Measurements from ENCODE around the gene ERCC4. TPM values are rescaled to one million over a fixed set of nuclear protein-coding genes. Genes with fewer than 3 reads are reported as not detected.
A peak's percentile ranks its signal among the peaks of the same experiment; 100 is the strongest.

Gene ERCC4
- polyA plus RNA-seq, 1 of the 3 experiments (the other 2 are of a cell fraction): 1.8 TPM

DNA sequence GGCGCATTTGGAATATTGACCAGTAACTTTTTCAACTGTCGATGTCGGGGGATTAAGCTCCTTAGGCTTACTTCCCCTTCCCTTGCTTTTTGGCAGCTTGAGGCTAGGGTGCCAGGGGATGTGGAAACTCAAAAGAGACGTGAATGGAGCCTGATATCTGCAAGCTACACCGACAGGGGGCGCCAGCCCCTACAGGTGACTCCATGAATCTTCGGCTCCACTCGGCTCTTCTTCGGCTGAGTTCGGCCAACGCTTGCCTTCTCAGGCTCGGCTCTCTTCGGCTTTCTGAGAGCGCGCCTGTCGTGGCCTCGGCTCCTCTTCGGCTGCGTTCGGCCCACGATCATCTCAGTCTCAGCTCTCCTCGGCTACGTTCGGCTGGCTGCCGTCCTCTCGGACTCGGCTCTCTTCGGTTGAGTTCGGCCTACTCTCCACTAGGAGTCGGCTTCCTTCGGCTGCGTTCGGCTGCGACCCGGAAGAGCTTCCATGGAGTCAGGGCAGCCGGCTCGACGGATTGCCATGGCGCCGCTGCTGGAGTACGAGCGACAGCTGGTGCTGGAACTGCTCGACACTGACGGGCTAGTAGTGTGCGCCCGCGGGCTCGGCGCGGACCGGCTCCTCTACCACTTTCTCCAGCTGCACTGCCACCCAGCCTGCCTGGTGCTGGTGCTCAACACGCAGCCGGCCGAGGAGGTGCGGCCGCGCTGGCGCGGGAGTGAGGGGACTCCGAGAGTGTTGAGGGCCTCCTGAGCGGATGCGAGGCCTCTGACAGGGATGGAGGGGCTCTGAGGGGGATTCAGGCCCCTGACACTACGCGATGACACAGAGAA, at the start of gene ERCC4 (continued):
- TF ChIP-seq RAD21 (IDR thresholded peaks at IDR 0.05; ENCODE audit: low read length): peak; percentile 56
- no peak for TF ChIP-seq FOSL2 (IDR thresholded peaks at IDR 0.05; ENCODE audit: borderline replicate concordance, low read depth)
- TF ChIP-seq FOXM1 (IDR thresholded peaks at IDR 0.05; ENCODE audit: low read depth): no peak
- peak; percentile 41; the same call in 1 of the 2 replicates for TF ChIP-seq SMC3 (IDR thresholded peaks at IDR 0.05; ENCODE audit: low read depth, low read length)
- TF ChIP-seq SIN3A (IDR thresholded peaks at IDR 0.05; ENCODE audit: borderline replicate concordance, low read depth, low read length): peak; percentile 75; the same call in 1 of the 2 replicates
- no peak for TF ChIP-seq NRF1 (IDR thresholded peaks at IDR 0.05; ENCODE audit: low read depth, low read length)
- no peak for TF ChIP-seq FOXJ3 (CRISPR knock-in tag; IDR thresholded peaks at IDR 0.05)
- TF ChIP-seq NFIC (IDR thresholded peaks at IDR 0.05; ENCODE audit: borderline replicate concordance): no peak
- peak; percentile 86 for TF ChIP-seq POLR2AphosphoS5 (IDR thresholded peaks at IDR 0.05; ENCODE audit: low read depth, low read length)
- 0 out of 2 replicates have a peak, but pooled peaks have one; percentile 18 for TF ChIP-seq RCOR1 (IDR thresholded peaks at IDR 0.05; ENCODE audit: low read length)
- peak; percentile 58 for TF ChIP-seq CHD2 (IDR thresholded peaks at IDR 0.05; ENCODE audit: low read length, partially characterized antibody)
- TF ChIP-seq, protein P1, sequence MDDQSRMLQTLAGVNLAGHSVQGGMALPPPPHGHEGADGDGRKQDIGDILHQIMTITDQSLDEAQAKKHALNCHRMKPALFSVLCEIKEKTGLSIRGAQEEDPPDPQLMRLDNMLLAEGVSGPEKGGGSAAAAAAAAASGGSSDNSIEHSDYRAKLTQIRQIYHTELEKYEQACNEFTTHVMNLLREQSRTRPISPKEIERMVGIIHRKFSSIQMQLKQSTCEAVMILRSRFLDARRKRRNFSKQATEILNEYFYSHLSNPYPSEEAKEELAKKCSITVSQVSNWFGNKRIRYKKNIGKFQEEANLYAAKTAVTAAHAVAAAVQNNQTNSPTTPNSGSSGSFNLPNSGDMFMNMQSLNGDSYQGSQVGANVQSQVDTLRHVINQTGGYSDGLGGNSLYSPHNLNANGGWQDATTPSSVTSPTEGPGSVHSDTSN (IDR thresholded peaks at IDR 0.05): no peak
- TF ChIP-seq RXRA (IDR thresholded peaks at IDR 0.05; ENCODE audit: borderline replicate concordance, low read depth): no peak
- peak; percentile 90 for TF ChIP-seq YY1 (IDR thresholded peaks at IDR 0.05; ENCODE audit: low read depth)

DNA sequence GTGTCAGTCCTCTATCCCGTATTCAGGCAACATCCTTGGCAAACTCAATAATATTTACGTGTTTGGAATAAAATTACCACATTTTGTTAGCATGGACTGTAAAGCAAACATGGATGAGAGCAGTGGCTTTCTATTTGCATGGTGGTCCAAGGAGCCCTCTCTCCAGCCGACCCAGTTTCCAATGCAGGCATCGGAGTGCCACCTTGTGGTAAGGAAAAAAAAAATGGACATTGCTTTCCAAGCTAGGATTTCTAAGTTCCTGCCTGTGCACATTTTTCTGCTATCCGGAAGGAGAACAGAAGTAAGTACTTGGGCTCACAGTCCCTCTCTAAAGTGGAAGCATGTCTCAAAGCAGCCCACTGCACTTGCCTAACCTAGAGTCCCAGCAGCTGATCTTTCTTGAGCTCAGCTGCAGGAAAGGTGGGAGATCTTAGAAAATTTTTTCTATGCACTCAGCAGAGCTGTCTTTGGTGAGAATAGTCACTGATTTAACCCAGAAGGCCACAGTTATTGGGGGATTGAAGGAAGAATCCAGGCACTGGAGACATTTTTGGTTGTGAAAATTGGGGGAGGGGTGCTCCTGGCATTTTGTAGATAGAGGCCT, 46.0 kb upstream of the ERCC4 start:
- Histone ChIP-seq H4K20me1 (ENCODE audit: insufficient read depth) (no peaks in the 10 kb centered on the region), H2AFZ (ENCODE audit: low read depth) (no peak overlapping the region), H3K9me3 (no peaks in the 10 kb centered on the region), H3F3A (replicated peaks; ENCODE audit: insufficient read depth) (no peaks in the 10 kb centered on the region), H3K36me3 (replicated peaks in 1 of 2; ENCODE audit: control insufficient read depth in 1 of 2, insufficient read depth in 2 of 2, low read length in 1 of 2) (no peaks in the 10 kb centered on the region), H3K27me3 (ENCODE audit: insufficient read depth) (no peaks in the 10 kb centered on the region; the same call in 1 of the 2 replicates), H3K4me3 (ENCODE audit: low read depth in 2 of 2, low read length in 1 of 2) (peak overlapping the region in 1 of 2 experiments; percentile 26; a peak in 1 of 4 replicates), H3K27ac (ENCODE audit: low read depth in 2 of 2, low read length in 1 of 2) (no peak overlapping the region), H3K79me2 (ENCODE audit: insufficient read depth) (no peaks in the 10 kb centered on the region), H3K9me2 (no peaks in the 10 kb centered on the region), H3K9ac (no peak overlapping the region), H3K4me2 (no peak overlapping the region), H3K4me1 (ENCODE audit: control insufficient read depth in 1 of 2, insufficient read depth in 2 of 2, low read depth in 1 of 2, low read length in 1 of 2) (no peaks in the 10 kb centered on the region)
- DNase-seq: peak; percentile 41
- WGBS (ENCODE audit: low lambda C conversion rate): 2% methylated on average over 5 of the region's 5 CpGs
- ChIA-PET CTCF (interaction anchor here (0.6 to 2.4 kb wide), 9 partner anchors 8 to 137 kb away, joined by 3 to 17 read pairs (median 3); no protein-coding TSS in a partner anchor), POLR2A (no interaction called here)
- TF ChIP-seq, protein P2, sequence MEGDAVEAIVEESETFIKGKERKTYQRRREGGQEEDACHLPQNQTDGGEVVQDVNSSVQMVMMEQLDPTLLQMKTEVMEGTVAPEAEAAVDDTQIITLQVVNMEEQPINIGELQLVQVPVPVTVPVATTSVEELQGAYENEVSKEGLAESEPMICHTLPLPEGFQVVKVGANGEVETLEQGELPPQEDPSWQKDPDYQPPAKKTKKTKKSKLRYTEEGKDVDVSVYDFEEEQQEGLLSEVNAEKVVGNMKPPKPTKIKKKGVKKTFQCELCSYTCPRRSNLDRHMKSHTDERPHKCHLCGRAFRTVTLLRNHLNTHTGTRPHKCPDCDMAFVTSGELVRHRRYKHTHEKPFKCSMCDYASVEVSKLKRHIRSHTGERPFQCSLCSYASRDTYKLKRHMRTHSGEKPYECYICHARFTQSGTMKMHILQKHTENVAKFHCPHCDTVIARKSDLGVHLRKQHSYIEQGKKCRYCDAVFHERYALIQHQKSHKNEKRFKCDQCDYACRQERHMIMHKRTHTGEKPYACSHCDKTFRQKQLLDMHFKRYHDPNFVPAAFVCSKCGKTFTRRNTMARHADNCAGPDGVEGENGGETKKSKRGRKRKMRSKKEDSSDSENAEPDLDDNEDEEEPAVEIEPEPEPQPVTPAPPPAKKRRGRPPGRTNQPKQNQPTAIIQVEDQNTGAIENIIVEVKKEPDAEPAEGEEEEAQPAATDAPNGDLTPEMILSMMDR (IDR thresholded peaks at IDR 0.05): peak; percentile 58
- peak; percentile 70 for TF ChIP-seq RAD21 (IDR thresholded peaks at IDR 0.05; ENCODE audit: low read length)
- TF ChIP-seq SMC3 (IDR thresholded peaks at IDR 0.05; ENCODE audit: low read depth, low read length): peak; percentile 23; the same call in 1 of the 2 replicates
- TF ChIP-seq YY1 (IDR thresholded peaks at IDR 0.05; ENCODE audit: low read depth): no peak
- no peak for TF ChIP-seq TAF1 (IDR thresholded peaks at IDR 0.05; ENCODE audit: borderline replicate concordance, low read depth, low read length)

Measured in SK-N-SH (cell line).